ENCODE results near the gene NCAN.

The NCAN gene

DNA sequence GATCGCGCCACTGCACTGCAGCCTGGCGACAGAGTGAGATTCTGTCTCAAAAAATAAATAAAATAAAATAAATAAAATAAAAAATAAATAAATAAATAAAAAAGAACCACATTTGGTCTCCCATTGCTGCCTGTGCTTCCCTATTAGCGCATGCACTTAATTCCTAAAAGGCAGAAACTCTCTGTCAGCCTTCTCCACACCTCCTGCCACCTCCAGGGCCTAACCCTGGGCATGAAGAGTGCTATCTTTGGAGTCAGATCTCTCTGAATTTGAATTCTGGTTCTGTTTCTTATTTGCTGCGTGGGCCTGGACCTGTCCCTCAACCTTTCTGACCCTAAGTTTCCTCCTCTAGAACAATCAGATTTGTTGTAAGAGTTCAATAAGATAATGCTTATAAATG is 11.3 kb downstream of the NCAN start:
- TF ChIP-seq CREB1 (IDR thresholded peaks at IDR 0.05; ENCODE audit: low read depth) (no peak), YY1 (IDR thresholded peaks at IDR 0.05; ENCODE audit: low read depth) (no peak), TEAD4 (IDR thresholded peaks at IDR 0.05) (no peak), EP300 (IDR thresholded peaks at IDR 0.05; ENCODE audit: borderline replicate concordance) (no peak), NFIC (IDR thresholded peaks at IDR 0.05) (no peak), TAF1 (IDR thresholded peaks at IDR 0.05; ENCODE audit: low read depth) (no peak), RAD21 (IDR thresholded peaks at IDR 0.05; ENCODE audit: low read depth) (no peak), TCF12 (IDR thresholded peaks at IDR 0.05; ENCODE audit: low read depth) (no peak), FOXM1 (IDR thresholded peaks at IDR 0.05; ENCODE audit: borderline replicate concordance, low read depth) (no peak), EGR1 (IDR thresholded peaks at IDR 0.05) (no peak)
- TF ChIP-seq, protein P1, sequence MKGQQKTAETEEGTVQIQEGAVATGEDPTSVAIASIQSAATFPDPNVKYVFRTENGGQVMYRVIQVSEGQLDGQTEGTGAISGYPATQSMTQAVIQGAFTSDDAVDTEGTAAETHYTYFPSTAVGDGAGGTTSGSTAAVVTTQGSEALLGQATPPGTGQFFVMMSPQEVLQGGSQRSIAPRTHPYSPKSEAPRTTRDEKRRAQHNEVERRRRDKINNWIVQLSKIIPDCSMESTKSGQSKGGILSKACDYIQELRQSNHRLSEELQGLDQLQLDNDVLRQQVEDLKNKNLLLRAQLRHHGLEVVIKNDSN (IDR thresholded peaks at IDR 0.05), result no peak
- TF ChIP-seq, protein P2, sequence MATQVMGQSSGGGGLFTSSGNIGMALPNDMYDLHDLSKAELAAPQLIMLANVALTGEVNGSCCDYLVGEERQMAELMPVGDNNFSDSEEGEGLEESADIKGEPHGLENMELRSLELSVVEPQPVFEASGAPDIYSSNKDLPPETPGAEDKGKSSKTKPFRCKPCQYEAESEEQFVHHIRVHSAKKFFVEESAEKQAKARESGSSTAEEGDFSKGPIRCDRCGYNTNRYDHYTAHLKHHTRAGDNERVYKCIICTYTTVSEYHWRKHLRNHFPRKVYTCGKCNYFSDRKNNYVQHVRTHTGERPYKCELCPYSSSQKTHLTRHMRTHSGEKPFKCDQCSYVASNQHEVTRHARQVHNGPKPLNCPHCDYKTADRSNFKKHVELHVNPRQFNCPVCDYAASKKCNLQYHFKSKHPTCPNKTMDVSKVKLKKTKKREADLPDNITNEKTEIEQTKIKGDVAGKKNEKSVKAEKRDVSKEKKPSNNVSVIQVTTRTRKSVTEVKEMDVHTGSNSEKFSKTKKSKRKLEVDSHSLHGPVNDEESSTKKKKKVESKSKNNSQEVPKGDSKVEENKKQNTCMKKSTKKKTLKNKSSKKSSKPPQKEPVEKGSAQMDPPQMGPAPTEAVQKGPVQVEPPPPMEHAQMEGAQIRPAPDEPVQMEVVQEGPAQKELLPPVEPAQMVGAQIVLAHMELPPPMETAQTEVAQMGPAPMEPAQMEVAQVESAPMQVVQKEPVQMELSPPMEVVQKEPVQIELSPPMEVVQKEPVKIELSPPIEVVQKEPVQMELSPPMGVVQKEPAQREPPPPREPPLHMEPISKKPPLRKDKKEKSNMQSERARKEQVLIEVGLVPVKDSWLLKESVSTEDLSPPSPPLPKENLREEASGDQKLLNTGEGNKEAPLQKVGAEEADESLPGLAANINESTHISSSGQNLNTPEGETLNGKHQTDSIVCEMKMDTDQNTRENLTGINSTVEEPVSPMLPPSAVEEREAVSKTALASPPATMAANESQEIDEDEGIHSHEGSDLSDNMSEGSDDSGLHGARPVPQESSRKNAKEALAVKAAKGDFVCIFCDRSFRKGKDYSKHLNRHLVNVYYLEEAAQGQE (IDR thresholded peaks at IDR 0.05; ENCODE audit: low read depth), result no peak

DNA sequence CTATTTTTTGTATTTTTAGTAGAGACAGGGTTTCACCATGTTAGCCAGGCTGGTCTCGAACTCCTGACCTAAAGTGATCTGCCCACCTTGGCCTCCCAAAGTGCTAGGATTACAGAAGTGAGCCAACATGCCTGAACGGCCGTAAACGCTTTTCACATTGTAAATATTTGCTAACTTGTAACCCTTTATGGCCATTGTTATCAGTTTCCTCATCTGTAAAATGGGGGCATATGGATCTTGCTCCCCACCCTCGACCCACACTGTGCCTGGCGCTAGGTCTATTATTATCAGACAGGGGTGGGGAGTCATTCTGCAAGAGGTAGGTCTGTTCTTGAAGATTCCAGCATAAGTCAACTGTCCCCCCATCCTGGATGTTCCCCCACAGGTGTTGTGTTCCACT is 11.9 kb downstream of the NCAN start:
- TF ChIP-seq TAF1 (IDR thresholded peaks at IDR 0.05; ENCODE audit: low read depth) (no peak), EGR1 (IDR thresholded peaks at IDR 0.05) (no peak), EP300 (IDR thresholded peaks at IDR 0.05; ENCODE audit: borderline replicate concordance) (no peak), FOXM1 (IDR thresholded peaks at IDR 0.05; ENCODE audit: borderline replicate concordance, low read depth) (no peak), YY1 (IDR thresholded peaks at IDR 0.05; ENCODE audit: low read depth) (no peak)
- TF ChIP-seq, protein P2 (IDR thresholded peaks at IDR 0.05; ENCODE audit: low read depth), result no peak

DNA sequence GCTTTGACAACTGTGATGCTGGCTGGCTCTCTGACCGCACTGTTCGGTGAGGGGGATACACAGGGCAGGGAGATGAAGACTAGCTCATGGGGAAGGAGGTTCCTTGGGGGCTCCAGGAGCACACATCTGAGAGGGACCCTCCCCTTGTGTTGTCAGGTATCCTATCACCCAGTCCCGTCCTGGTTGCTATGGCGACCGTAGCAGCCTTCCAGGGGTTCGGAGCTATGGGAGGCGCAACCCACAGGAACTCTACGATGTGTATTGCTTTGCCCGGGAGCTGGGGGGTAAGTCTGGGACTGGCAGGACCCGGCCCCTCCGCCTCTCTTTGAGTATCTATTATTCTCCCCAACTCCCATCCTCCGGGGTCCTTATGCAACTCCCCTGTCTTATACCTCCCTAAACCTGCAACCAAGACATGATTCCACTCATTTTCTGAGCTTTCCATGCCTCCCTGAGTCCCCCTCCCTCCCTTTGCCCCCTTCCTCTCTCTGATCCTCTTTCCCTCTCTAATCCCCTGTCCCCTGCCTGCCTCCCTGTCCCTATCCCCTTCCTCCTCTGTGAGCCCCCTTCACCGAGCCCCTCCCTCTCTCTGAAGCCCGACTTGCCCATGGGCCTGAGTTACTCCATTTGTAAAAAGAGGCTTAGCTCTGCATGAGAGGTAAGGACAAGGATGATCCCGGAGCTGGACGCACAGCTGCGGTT is 12.5 kb downstream of the NCAN start:
- TF ChIP-seq TCF12 (IDR thresholded peaks at IDR 0.05; ENCODE audit: low read depth) (no peak), TEAD4 (IDR thresholded peaks at IDR 0.05) (no peak), TAF1 (IDR thresholded peaks at IDR 0.05; ENCODE audit: low read depth) (no peak), EP300 (IDR thresholded peaks at IDR 0.05; ENCODE audit: borderline replicate concordance) (no peak)
- TF ChIP-seq, protein P1 (IDR thresholded peaks at IDR 0.05), result no peak
- TF ChIP-seq, protein P3, sequence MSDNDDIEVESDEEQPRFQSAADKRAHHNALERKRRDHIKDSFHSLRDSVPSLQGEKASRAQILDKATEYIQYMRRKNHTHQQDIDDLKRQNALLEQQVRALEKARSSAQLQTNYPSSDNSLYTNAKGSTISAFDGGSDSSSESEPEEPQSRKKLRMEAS (IDR thresholded peaks at IDR 0.05), result no peak

DNA sequence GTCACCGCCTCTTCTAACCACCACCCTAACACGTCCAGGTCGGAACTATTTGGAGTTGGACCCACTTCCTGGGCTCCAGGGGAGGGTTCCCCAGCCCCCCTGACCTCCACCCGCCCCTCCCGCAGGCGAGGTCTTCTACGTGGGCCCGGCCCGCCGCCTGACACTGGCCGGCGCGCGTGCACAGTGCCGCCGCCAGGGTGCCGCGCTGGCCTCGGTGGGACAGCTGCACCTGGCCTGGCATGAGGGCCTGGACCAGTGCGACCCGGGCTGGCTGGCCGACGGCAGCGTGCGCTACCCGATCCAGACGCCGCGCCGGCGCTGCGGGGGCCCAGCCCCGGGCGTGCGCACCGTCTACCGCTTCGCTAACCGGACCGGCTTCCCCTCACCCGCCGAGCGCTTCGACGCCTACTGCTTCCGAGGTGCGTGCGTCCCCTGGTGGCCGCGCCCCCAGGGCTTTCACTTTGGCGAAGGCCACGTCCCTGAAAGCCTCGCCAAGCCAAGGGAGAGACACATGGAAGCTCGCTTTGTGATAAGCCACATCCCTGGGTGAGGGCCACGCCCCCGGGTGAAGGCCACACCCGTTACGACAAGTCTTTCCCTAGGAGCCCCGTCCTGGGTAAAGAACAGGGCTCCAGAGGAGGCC is 13.2 kb downstream of the NCAN start:
- TF ChIP-seq, protein P2 (IDR thresholded peaks at IDR 0.05; ENCODE audit: low read depth), result no peak
- no peak for TF ChIP-seq FOXM1 (IDR thresholded peaks at IDR 0.05; ENCODE audit: borderline replicate concordance, low read depth)
- 0 out of 2 replicates have a peak, but pooled peaks have one; percentile 8 for TF ChIP-seq YY1 (IDR thresholded peaks at IDR 0.05; ENCODE audit: low read depth)
- no peak for TF ChIP-seq CREB1 (IDR thresholded peaks at IDR 0.05; ENCODE audit: low read depth)
- TF ChIP-seq, protein P3 (IDR thresholded peaks at IDR 0.05), result peak; percentile 91
- no peak for TF ChIP-seq EGR1 (IDR thresholded peaks at IDR 0.05)
- TF ChIP-seq ZBTB7A (IDR thresholded peaks at IDR 0.05; ENCODE audit: low read depth), result no peak
- no peak for TF ChIP-seq CEBPB (IDR thresholded peaks at IDR 0.05)
- no peak for TF ChIP-seq TAF1 (IDR thresholded peaks at IDR 0.05; ENCODE audit: low read depth)
- no peak for TF ChIP-seq NFIC (IDR thresholded peaks at IDR 0.05)
- TF ChIP-seq RAD21 (IDR thresholded peaks at IDR 0.05; ENCODE audit: low read depth), result peak; percentile 66
- TF ChIP-seq TCF12 (IDR thresholded peaks at IDR 0.05; ENCODE audit: low read depth), result no peak
- no peak for TF ChIP-seq TEAD4 (IDR thresholded peaks at IDR 0.05)
- no peak for TF ChIP-seq EP300 (IDR thresholded peaks at IDR 0.05; ENCODE audit: borderline replicate concordance)
- TF ChIP-seq, protein P1 (IDR thresholded peaks at IDR 0.05), result no peak
